HCT116 (cell line): ENCODE measurements around the gene GPC5.

Experiments used
- CTCF ChIP-seq, 3 experiments: fragments of 200-600 bp in 1 of 3; sonication (generic) in 1 of 3; IDR thresholded peaks in 2 of 3; conservative IDR thresholded peaks in 1 of 3; 2 replicates each; pipeline ENCODE4 v1.5.1; 2012 to 2017; ENCODE audit warnings: low read depth in 2 of 3, low read length in 2 of 3, antibody characterized with exemption in 1 of 3, borderline replicate concordance in 1 of 3, control low read depth in 1 of 3, mild to moderate bottlenecking in 1 of 3, mixed read lengths in 1 of 3, mixed run types in 1 of 3, moderate library complexity in 1 of 3; ENCODE audit not compliant: insufficient read depth in 1 of 3
- SRF ChIP-seq: IDR thresholded peaks from 2 replicates; pipeline ENCODE4 v1.6.1; 2012; ENCODE audit warnings: low read depth
- YY1 ChIP-seq: IDR thresholded peaks from 2 replicates; pipeline ENCODE4 v1.6.1; 2011; ENCODE audit warnings: low read length, low read depth, moderate library complexity, mild to moderate bottlenecking; ENCODE audit not compliant: insufficient replicate concordance; ENCODE audit errors: extremely low read depth

DNA sequence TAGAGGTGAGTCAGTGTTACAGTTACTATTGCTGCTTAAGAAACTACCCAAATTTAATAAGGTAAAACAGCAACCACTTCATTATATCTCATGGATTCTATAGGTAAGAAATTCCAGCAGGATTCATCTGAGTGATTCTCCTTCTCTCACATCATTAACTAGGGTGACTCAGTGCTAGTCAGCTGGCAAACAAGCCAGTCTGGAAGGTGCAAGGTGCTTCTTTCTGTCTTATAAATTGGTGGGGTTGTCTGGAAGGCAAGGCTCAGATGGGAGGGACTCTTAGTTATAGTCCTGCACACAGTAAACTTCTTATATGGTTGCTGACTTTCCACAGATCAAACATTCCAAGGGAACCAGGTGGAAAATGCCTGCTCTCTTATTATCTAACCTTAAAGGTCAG is 484.5 kb downstream of the GPC5 start:
- TF ChIP-seq SRF (no peak), YY1 (no peak), CTCF (IDR thresholded peaks at IDR 0.05 in 2 of 3, conservative IDR thresholded peaks at IDR 0.05 in 1 of 3; ENCODE audit: borderline replicate concordance in 1 of 3, insufficient read depth in 1 of 3, low read depth in 2 of 3, low read length in 2 of 3) (no peak)
